Stimulated activated CD4-positive, alpha-beta T cell treated with anti-CD3 and anti-CD28 coated beads, Interleukin-15, amount 100 ng/mL, for 24 hours (primary cell): ENCODE data around the gene MRPS17.
A peak's percentile ranks its signal among the peaks of the same experiment; 100 is the strongest.

Experiments
- DNase-seq: peaks from one replicate; pipeline ENCODE4 v3.0.0-alpha.2; 2020

The MRPS17 gene

GRCh38 chr7:55951637-55952351 lies at the start of gene MRPS17:
Gene MRPS17 (plus strand): TSS chr7:55951877. CDS start chr7:55953196, 1,319 bp downstream.
- DNase-seq = peak; percentile 94

- DNase-seq = no peak
Observed at GRCh38 chr7:55903985-55904759, 47.5 kb upstream of the MRPS17 start.

GRCh38 chr7:55912748-55913158 lies 38.9 kb upstream of the MRPS17 start:
- DNase-seq = no peak

- DNase-seq = no peak
Observed at GRCh38 chr7:55917771-55918170, 33.9 kb upstream of the MRPS17 start.

- no peak for DNase-seq
Observed at GRCh38 chr7:55928006-55928767, 23.5 kb upstream of the MRPS17 start.

GRCh38 chr7:55931421-55932151 lies 20.1 kb upstream of the MRPS17 start:
- DNase-seq = no peak

GRCh38 chr7:55939514-55940123 lies 12.1 kb upstream of the MRPS17 start:
- no peak for DNase-seq

- no peak for DNase-seq
Observed at GRCh38 chr7:55946545-55946944, 5.1 kb upstream of the MRPS17 start.

- DNase-seq = peak; percentile 12
Observed at GRCh38 chr7:55952352-55952671, 635 bp downstream of the MRPS17 start.

GRCh38 chr7:55953707-55954475 lies 2.2 kb downstream of the MRPS17 start:
- no peak for DNase-seq

- DNase-seq = no peak
Observed at GRCh38 chr7:55957190-55957589, 5.5 kb downstream of the MRPS17 start.

GRCh38 chr7:55962014-55962413 lies 10.3 kb downstream of the MRPS17 start:
- no peak for DNase-seq

GRCh38 chr7:55963584-55964168 lies 12.0 kb downstream of the MRPS17 start:
- DNase-seq = no peak

GRCh38 chr7:55964261-55965099 lies 12.8 kb downstream of the MRPS17 start, which contains the start of gene NIPSNAP2:
Gene NIPSNAP2 (plus strand): TSS chr7:55964585. CDS start chr7:55964610, 25 bp downstream.
- DNase-seq = peak; percentile 69

GRCh38 chr7:55965100-55965470 lies 13.4 kb downstream of the MRPS17 start:
- no peak for DNase-seq

GRCh38 chr7:55965805-55966421 lies 14.2 kb downstream of the MRPS17 start:
- DNase-seq = no peak

GRCh38 chr7:55966851-55967250 lies 15.2 kb downstream of the MRPS17 start:
- no peak for DNase-seq

- no peak for DNase-seq
Observed at GRCh38 chr7:55969391-55969790, 17.7 kb downstream of the MRPS17 start.

- no peak for DNase-seq
Observed at GRCh38 chr7:55970561-55970960, 18.9 kb downstream of the MRPS17 start.

- no peak for DNase-seq
Observed at GRCh38 chr7:55970978-55971377, 19.3 kb downstream of the MRPS17 start.
